GM23248 (cell line): Measurements from ENCODE around the gene CMAS.

Experiments used
- EZH2 ChIP-seq: fragments of 200-600 bp; sonication (generic); IDR thresholded peaks from 2 replicates; pipeline ENCODE4 v1.6.1; 2018; ENCODE audit warnings: antibody characterized with exemption, mild to moderate bottlenecking; ENCODE audit not compliant: insufficient read depth, poor library complexity, severe bottlenecking
- EZH2phosphoT487 ChIP-seq: fragments of 200-600 bp; sonication (generic); IDR thresholded peaks from 2 replicates; pipeline ENCODE4 v1.6.1; 2018; ENCODE audit warnings: antibody characterized with exemption, moderate library complexity, mild to moderate bottlenecking, low read depth; ENCODE audit not compliant: insufficient read depth

DNA sequence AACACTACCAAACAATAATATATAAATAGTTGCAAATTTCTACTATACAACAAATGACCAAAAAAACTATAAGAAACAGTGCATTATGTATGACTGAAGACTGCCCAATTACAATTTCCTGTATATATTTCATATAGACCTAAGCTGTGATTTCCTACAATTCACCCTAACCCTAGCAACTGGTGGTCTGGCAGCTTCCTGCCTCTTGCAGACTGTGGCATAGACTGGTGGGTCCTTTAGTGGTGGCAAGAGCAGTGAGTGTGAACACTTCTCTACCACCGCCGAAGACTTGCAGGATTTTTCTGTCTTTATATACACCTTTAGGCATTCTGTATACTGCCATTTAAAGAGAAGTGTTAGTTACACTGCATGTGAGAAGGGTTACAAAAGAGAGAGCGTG, 43.6 kb upstream of the CMAS start:
- no peak for TF ChIP-seq EZH2
- no peak for TF ChIP-seq EZH2phosphoT487
